LHCN-M2 (cell line): ENCODE measurements around the gene HSD3B7. TPM values are rescaled to one million over a fixed set of nuclear protein-coding genes. Genes with fewer than 3 reads are reported as not detected.

ENCODE experiments used
- DNase-seq: peaks from one replicate; pipeline ENCODE4 v3.0.0-alpha.2; 2012; ENCODE audit warnings: low read depth
- total RNA-seq: library from RNA; depleted of rRNA; stranded (reverse); fragments of >200 nt; gene quantifications from 2 replicates; pipeline ENCODE4 v1.2.3, GENCODE V29; 2014

The HSD3B7 gene
- total RNA-seq, 1 experiment from 2014 or later, result 143 TPM

GRCh38 chr16:30982548-30983288, 2.3 kb upstream of the HSD3B7 start:
- DNase-seq, result no peak

- DNase-seq, result no peak
These were observed 1.6 kb upstream of the HSD3B7 start for GRCh38 chr16:30983289-30983889.

GRCh38 chr16:30983898-30984610, 953 bp upstream of the HSD3B7 start:
- DNase-seq, result no peak

GRCh38 chr16:30985401-30986128, 558 bp downstream of the HSD3B7 start:
- peak; percentile 85 for DNase-seq

- DNase-seq, result no peak
These were observed 1.4 kb downstream of the HSD3B7 start for GRCh38 chr16:30986129-30986991.

GRCh38 chr16:30987581-30988190, 2.7 kb downstream of the HSD3B7 start:
- DNase-seq, result no peak

GRCh38 chr16:30989469-30990047, 4.6 kb downstream of the HSD3B7 start:
- DNase-seq, result no peak

GRCh38 chr16:30990105-30990504, 5.1 kb downstream of the HSD3B7 start:
- DNase-seq, result no peak

- DNase-seq, result no peak
These were observed 6.0 kb downstream of the HSD3B7 start for GRCh38 chr16:30991052-30991451.

GRCh38 chr16:30992276-30992780, 7.3 kb downstream of the HSD3B7 start:
- DNase-seq, result no peak

GRCh38 chr16:30992931-30993816, 8.2 kb downstream of the HSD3B7 start:
- DNase-seq, result no peak

GRCh38 chr16:30995927-30996323, 10.9 kb downstream of the HSD3B7 start:
- DNase-seq, result no peak

GRCh38 chr16:30996324-30996984, 11.4 kb downstream of the HSD3B7 start:
- no peak for DNase-seq

- DNase-seq, result peak; percentile 72
These were observed 12.1 kb downstream of the HSD3B7 start for GRCh38 chr16:30996985-30997724.

- DNase-seq, result peak; percentile 94
These were observed 13.0 kb downstream of the HSD3B7 start for GRCh38 chr16:30997725-30998711.
